Mesothelial cell of epicardium (in vitro differentiated cells): Measurements from ENCODE around the gene AGBL1. TPM values are rescaled to one million over a fixed set of nuclear protein-coding genes. Genes with fewer than 3 reads are reported as not detected.

ENCODE experiments used
- DNase-seq, 2 experiments: peaks; one replicate each; pipeline ENCODE4 v3.0.0; 2021; ENCODE audit warnings: low spot score in 2 of 2; ENCODE audit not compliant: unreplicated experiment in 2 of 2
- H3K27ac Mint-ChIP-seq: 2 replicates; pipeline ENCODE4 v1.8.0; 2021; ENCODE audit warnings: mixed read lengths
- H3K27me3 Mint-ChIP-seq: 2 replicates; pipeline ENCODE4 v1.8.0; 2021; ENCODE audit warnings: low read depth, mixed read lengths
- H3K36me3 Mint-ChIP-seq: 2 replicates; pipeline ENCODE4 v1.8.0; 2021; ENCODE audit warnings: mixed read lengths
- H3K4me1 Mint-ChIP-seq: 2 replicates; pipeline ENCODE4 v1.8.0; 2021; ENCODE audit warnings: mixed read lengths
- H3K4me3 Mint-ChIP-seq: 2 replicates; pipeline ENCODE4 v1.8.0; 2021; ENCODE audit warnings: mild to moderate bottlenecking, moderate library complexity, mixed read lengths
- H3K9me3 Mint-ChIP-seq: 2 replicates; pipeline ENCODE4 v1.8.0; 2021; ENCODE audit warnings: mixed read lengths
- CTCF ChIP-seq: fragments of 200-600 bp; sonication (generic); IDR thresholded peaks from one replicate; pipeline ENCODE4 v1.5.0; 2021; ENCODE audit warnings: antibody characterized with exemption; ENCODE audit not compliant: unreplicated experiment
- total RNA-seq: library from RNA; stranded (reverse); gene quantifications from 3 replicates; pipeline ENCODE4 v1.2.1, GENCODE V29; 2021

AGBL1 gene
- total RNA-seq, 1 donor from 2014 or later = not detected

GRCh38 chr15:86403914-86404583 lies 324.4 kb downstream of the AGBL1 start:
- H3K9me3 Mint-ChIP-seq = peaks cover 17% of the 10 kb centered on the region
- H3K4me3 Mint-ChIP-seq = no peak overlapping the region
- TF ChIP-seq CTCF = no peak
- no peaks in the 10 kb centered on the region for H3K4me1 Mint-ChIP-seq
- no peak for DNase-seq
- peaks cover 21% of the 10 kb centered on the region for H3K27me3 Mint-ChIP-seq
- H3K27ac Mint-ChIP-seq = no peak overlapping the region
- no peaks in the 10 kb centered on the region for H3K36me3 Mint-ChIP-seq

- no peaks in the 10 kb centered on the region for H3K36me3 Mint-ChIP-seq
Observed at GRCh38 chr15:86408261-86408660, 328.6 kb downstream of the AGBL1 start.

GRCh38 chr15:86411916-86412315 lies 332.2 kb downstream of the AGBL1 start:
- peaks cover 27% of the 10 kb centered on the region for H3K27me3 Mint-ChIP-seq
- H3K4me3 Mint-ChIP-seq = no peak overlapping the region
- DNase-seq = no peak
- no peak for TF ChIP-seq CTCF
- H3K36me3 Mint-ChIP-seq = no peaks in the 10 kb centered on the region
- peaks cover 3% of the 10 kb centered on the region for H3K9me3 Mint-ChIP-seq
- no peaks in the 10 kb centered on the region for H3K4me1 Mint-ChIP-seq
- H3K27ac Mint-ChIP-seq = no peak overlapping the region

More at GRCh38 chr15:86408261-86408660, 328.6 kb downstream of the AGBL1 start:
- Mint-ChIP-seq H3K4me1 (no peaks in the 10 kb centered on the region), H3K27ac (no peak overlapping the region), H3K4me3 (no peak overlapping the region), H3K27me3 (peaks cover 30% of the 10 kb centered on the region), H3K9me3 (no peaks in the 10 kb centered on the region)
- no peak for TF ChIP-seq CTCF
- DNase-seq = no peak

GRCh38 chr15:86413191-86413590 lies 333.5 kb downstream of the AGBL1 start:
- no peak for DNase-seq
- TF ChIP-seq CTCF = no peak
- Mint-ChIP-seq H3K27me3 (peaks cover 17% of the 10 kb centered on the region), H3K9me3 (peaks cover 7% of the 10 kb centered on the region), H3K4me1 (no peaks in the 10 kb centered on the region), H3K27ac (no peak overlapping the region), H3K36me3 (no peaks in the 10 kb centered on the region), H3K4me3 (no peak overlapping the region)

GRCh38 chr15:86425746-86426145 lies 346.1 kb downstream of the AGBL1 start:
- Mint-ChIP-seq H3K9me3 (peaks cover 35% of the 10 kb centered on the region), H3K36me3 (no peaks in the 10 kb centered on the region), H3K27me3 (no peaks in the 10 kb centered on the region), H3K27ac (no peak overlapping the region), H3K4me3 (no peak overlapping the region), H3K4me1 (no peaks in the 10 kb centered on the region)
- TF ChIP-seq CTCF = no peak
- DNase-seq = no peak

GRCh38 chr15:86432861-86433260 lies 353.2 kb downstream of the AGBL1 start:
- H3K9me3 Mint-ChIP-seq = no peaks in the 10 kb centered on the region
- H3K4me1 Mint-ChIP-seq = no peaks in the 10 kb centered on the region
- H3K36me3 Mint-ChIP-seq = no peaks in the 10 kb centered on the region
- H3K27ac Mint-ChIP-seq = no peak overlapping the region
- no peak for TF ChIP-seq CTCF
- DNase-seq = no peak
- H3K27me3 Mint-ChIP-seq = peaks cover 13% of the 10 kb centered on the region
- no peak overlapping the region for H3K4me3 Mint-ChIP-seq
